ENCODE measurements around the gene NFIC. TPM values are rescaled to one million over a fixed set of nuclear protein-coding genes. Genes with fewer than 3 reads are reported as not detected.
A peak's percentile ranks its signal among the peaks of the same experiment; 100 is the strongest.
"Not testable (repeated sequence)": the region's sequence is repeated elsewhere in the genome, so short reads cannot be mapped to it uniquely, and the experiment has no call there.

NFIC gene
- total RNA-seq, 1 experiment from 2014 or later, result 20.0 TPM

GRCh38 chr19:3336680-3337523, 29.5 kb upstream of the NFIC start:
- DNase-seq (ENCODE audit: low spot score), result peak; percentile 91

GRCh38 chr19:3338541-3339181, 27.7 kb upstream of the NFIC start:
- no peak for DNase-seq (ENCODE audit: low spot score)

GRCh38 chr19:3340340-3340739, 26.0 kb upstream of the NFIC start:
- no peak for DNase-seq (ENCODE audit: low spot score)

DNA sequence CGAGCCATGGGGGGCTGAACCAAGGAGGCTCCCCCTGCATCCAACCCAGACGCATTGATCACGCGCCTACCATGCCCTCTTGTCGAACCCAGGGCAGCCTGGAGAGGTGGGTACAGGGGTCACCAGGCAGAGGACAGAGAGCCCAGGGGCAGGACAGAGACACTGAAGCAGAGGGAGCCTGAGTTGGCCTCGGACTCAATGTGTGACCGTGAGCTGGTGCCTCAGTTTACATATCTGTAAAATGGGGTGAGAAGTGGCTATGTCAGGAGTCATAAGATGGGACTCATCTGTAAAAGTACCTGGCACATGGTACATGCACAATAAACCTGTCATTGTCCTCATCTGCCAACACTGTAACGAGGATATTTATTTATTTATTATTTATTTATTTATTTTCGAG, 24.1 kb upstream of the NFIC start:
- no peak for DNase-seq (ENCODE audit: low spot score)

DNA sequence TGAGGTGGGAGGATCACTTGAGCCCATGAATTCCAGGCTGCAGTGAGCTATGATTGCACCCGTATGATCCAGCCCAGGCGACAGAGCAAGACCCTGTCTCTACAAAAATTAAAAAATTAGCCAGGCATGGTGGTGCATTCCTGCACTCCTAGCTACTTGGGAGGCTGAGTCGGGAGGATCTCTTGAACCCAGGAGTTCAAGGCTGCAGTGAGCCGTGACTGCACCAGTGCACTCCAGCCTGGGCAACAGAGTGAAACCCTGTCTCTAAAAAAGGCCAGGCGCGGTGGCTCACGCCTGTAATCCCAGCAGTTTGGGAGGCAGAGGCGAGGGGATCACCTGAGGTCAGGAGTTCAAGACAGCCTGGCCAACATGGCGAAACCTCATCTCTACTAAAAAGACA, 23.4 kb upstream of the NFIC start:
- not testable (repeated sequence) for DNase-seq (ENCODE audit: low spot score)

DNA sequence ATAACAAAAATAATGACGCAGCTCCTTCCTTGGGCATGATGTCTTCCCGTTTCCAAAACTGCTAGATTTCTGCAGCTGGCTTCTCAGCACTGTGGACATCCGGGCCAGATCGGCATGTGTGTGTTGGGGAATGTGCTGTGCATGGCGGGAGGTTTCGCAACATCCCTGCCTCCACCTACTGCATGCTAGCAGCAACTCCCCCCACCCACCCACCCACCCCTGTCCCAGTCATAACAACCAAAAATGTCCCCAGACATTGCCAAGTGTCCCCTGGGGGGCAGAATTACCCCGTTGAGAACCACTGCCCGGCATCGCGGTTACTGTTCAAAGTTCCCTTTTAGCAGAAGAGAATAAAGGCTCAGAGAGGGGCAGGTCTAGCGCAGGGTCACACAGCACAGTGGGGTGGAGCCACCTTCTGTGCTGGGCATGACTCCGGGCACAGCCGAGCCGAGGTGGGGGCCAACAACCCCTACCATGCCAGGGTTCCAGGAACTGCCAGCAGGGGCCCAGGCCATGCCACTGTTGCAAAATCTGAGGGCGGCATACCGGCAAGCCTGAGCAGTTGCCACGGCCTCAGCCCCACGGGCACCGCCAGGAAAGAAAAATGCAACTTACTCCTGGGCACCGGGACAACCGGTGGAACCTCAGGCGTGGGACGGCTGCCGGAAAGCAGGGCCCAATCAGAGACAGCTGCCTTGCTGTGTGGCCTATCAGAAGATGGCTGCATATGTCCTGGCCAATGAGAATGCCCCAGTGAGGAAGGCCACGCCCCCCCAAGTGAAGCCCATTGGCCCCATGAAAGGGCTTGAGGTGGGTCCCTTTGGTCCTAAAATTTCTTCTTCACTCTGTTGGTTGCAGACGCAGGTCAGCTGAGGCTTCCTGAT, 22.5 kb upstream of the NFIC start:
- DNase-seq (ENCODE audit: low spot score), result peak; percentile 84

DNA sequence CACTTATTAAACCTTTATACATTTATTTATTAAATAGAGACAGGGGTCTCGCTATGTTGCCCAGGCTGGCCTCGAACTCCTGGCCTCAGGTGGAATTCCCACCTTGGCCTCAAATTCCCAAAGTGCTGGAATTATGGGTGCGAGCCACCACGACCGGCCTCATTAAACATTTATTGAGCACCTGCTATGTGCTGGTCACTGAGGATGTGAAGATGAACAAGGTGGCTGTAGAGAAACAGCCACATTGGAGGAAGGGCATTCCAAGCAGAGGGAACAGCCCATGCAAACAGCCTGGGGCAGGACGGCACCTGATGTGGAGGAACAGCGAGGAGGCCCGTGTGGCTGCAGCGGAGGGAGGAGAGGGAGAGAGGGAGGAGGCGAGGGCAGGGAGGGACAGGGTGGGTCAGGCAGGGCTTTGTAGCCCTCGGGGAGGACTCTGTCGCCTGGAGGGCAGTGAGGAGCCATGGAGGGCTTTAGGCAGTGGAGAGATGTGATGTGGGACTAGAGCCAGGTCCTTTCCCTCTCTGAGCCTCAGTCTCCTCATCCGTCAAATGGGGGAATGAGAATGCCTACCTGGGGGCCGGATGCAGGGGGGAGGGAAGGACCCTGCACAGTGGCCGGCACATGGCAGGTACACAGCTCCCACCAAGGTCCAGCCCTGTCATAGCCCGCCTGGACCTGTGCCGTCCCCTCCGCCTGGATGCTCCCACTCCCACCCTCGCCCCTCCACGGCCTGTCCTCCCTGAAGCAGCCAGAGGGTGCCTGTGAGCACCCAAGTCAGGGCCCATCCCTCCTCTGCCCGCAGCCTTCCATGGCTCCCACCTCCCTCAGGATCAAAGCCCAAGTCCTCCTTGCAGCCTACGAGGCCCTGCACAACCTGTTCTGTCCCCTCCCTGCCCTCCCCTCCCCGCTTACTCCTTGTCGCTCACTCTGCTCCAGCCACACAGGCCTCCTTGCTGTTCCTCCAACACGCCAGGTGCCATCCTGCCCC, 21.5 kb upstream of the NFIC start:
- no peak for DNase-seq (ENCODE audit: low spot score)

DNA sequence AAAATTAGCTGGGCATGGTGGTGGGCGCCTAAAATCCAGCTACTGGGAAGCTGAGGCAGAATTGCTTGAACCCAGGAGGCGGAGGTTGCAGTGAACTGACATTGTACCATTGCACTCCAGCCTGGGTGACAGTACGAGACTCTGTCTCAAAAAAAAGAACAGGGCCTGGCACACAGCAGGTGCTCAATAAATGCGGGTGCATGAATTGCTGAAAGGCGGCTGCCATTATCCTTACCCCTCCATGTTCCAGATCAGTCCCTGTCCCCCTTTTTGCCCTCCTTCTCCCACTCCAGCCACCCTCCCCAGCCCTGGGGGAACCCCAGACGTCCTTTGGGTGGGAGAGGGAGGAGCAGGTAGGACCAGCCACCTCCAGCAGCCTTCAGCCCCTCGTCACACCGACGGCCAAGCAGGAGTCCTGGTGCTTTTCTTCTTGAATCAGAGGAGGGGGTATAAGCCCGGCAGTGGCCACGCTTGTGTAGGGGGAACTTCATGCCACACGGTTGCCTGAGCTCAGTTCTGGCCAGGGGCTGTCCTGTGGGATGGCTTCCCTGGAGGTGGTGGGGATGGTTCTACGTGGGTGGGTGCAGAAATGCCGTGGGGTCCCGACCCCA, 20.4 kb upstream of the NFIC start:
- no peak for DNase-seq (ENCODE audit: low spot score)

GRCh38 chr19:3346677-3347353, 19.6 kb upstream of the NFIC start:
- DNase-seq (ENCODE audit: low spot score), result no peak

DNA sequence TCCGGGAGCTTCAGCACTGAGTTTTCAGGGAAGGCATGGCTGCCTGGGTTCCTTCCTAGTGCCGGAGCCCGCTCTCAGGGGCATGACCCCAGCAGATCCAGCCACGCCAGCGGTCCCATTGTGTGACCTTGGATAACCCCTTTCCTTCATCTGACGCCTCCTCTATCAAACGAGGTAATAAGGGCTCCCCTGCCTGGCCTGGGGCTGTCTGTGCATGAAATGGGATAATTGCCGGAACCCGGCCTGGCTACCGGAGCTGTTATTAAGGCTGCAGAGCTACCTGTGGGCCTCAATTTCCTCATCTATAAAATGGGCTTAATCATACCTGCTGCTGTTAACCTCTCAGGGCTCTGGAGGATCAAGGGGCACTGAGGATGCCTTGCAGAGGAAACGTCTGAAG, 18.3 kb upstream of the NFIC start:
- no peak for DNase-seq (ENCODE audit: low spot score)

DNA sequence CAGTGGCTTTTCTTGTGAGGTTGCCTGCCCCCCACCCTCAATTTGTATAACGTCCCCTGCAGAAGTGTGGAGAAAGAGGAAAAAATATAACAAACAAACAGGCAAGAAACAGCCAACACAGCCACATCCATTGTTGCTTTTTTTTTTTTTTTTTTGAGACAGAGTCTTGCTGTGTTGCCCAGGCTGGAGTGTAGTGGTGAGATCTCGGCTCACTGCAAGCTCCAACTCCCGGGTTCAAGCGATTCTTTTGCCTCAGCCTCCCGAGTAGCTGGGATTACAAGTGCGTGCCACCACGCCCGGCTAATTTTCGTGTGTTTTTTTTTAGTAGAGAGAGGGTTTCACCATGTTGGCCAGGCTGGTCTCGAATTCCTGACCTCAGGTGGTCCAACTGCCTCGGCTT, 17.9 kb upstream of the NFIC start:
- DNase-seq (ENCODE audit: low spot score), result not testable (repeated sequence)

- DNase-seq (ENCODE audit: low spot score), result no peak
Observed at GRCh38 chr19:3350014-3350663, 16.2 kb upstream of the NFIC start.

GRCh38 chr19:3351702-3352447, 14.5 kb upstream of the NFIC start:
- DNase-seq (ENCODE audit: low spot score), result no peak

DNA sequence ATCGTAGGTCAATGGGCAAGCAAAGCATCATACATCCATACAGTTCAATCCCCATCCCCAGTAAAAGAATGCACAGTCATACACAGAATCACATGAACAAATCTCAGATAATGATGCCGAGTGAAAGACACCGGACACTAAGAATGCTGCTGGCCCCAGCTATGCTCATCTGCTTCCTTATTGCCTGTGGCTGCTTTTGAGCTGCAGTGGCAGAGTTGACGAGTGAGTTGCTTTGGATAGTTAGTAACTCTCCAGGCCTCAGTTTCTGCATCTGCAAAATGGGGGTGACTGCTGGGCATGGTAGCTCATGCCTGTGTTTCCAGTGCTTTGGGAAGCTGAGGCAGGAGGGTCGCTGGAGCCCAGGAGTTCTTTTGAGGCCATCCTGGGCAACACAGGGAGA, 12.9 kb upstream of the NFIC start:
- DNase-seq (ENCODE audit: low spot score), result no peak

GRCh38 chr19:3356805-3357204, 9.6 kb upstream of the NFIC start:
- no peak for DNase-seq (ENCODE audit: low spot score)

DNA sequence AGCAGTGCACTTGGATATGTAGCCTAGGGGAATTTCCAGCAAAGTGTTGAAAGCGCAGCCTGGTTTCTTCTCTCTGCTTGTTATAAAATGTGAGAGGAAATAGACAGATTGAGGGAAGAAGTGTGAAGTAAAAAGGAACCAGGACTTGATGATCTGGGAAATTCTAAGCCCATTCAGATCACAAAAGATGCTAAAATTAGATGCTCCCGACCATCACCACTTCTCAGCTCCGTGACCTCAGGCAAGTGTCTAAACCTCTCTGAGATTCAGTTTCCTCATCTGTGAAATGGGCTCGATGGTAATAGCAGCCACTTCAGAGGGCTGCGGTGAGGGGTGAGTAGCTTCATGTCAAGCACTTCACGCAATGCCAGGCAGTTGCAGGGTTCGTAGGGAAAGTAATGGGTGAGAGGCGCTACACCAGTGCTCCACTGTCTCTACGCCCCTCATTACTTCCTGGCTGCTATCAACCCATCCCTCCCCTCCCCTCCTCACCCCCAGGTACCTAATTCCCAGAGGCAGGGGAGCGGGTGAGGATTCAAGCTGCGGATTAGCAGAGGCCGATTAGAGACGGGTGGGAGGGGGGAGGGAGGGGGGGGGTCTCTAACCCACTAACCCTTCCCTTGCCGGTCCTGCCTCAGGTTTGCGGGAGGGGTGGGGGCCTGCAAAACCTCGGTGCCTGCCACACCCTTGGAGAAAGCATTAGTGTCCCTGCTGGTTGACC, 9.0 kb upstream of the NFIC start:
- DNase-seq (ENCODE audit: low spot score), result no peak

DNA sequence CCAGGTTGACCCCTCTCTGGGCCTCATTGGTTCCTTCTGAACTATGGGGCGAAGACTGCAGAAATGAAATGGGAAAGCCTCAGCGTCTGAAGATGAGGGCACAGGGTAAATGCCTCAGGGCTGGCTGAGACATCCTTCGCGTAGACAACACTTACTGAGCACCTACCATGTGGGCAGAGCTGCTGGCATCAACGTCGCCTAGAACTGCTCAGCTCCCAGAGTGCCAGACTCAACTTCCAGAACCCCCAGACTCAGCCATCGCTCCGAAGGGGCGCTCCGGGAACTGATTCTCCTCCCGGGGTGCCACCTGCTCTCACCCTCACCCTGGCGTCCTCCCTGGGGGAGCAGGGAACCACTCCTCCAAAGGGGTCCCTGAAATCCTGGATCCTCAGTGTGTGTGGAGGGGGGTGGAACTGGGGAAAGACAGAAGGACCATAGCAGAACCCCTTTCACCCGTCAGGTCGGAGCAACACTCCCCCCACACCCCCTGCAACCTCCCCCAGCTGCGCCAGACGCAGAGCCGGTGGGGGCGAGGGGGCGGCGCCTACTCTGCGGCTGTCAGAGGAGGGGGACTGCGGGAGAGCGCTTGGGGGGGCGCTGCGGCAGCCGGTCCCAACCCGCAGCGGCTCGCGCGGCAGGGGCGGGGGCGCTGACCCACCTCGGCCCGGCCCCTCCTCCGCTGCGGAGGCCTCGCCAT, 8.2 kb upstream of the NFIC start:
- DNase-seq (ENCODE audit: low spot score), result no peak

- no peak for DNase-seq (ENCODE audit: low spot score)
Observed at GRCh38 chr19:3358689-3359014, 7.7 kb upstream of the NFIC start.

All from H4 (cell line).